Measurements from ENCODE around the gene GNGT1.

GRCh38 chr7:93862651-93863050 lies 43.7 kb upstream of the GNGT1 start:
- TF ChIP-seq POLR2A (IDR thresholded peaks at IDR 0.05) (no peak), CTCF (IDR thresholded peaks at IDR 0.05) (no peak)
